T-helper 1 cell (primary cell): ENCODE results near the gene GALK1.

Experiments used
- DNase-seq, 5 donors: peaks; one replicate each; pipeline ENCODE4 v3.0.0-alpha.2; 2012 to 2020

The GALK1 gene

GRCh38 chr17:75749545-75750389 lies 15.2 kb downstream of the GALK1 start:
- peak; percentile 68 to 87 (median 77) for DNase-seq

GRCh38 chr17:75748706-75749105 lies 16.3 kb downstream of the GALK1 start:
- no peak for DNase-seq

- no peak for DNase-seq
Observed at GRCh38 chr17:75743625-75744206, 21.3 kb downstream of the GALK1 start.

- no peak for DNase-seq
Observed at GRCh38 chr17:75742337-75742736, 22.7 kb downstream of the GALK1 start.

DNA sequence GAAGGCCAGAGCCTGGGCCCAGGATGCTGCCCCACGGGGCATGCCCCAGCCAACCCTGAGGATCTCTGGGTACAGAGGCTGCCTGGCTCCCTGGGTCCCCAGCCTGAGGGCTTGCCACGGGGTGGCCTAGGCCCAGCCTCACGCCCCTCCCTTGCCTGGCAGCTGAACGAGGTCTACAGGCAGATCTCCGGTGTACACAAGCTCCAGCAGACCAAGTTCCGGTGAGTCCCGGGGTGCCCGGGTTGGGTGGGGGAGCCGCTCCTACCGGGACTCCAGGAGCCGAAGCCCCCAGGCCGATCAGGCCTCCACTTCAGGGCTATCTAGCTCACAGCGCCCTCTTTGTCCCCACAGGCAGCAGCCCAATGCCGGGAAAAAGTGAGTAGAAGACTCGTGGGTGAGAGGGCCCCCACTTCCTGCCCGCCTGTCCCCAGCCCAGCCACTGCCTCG lies 24.3 kb downstream of the GALK1 start:
- DNase-seq: no peak

DNA sequence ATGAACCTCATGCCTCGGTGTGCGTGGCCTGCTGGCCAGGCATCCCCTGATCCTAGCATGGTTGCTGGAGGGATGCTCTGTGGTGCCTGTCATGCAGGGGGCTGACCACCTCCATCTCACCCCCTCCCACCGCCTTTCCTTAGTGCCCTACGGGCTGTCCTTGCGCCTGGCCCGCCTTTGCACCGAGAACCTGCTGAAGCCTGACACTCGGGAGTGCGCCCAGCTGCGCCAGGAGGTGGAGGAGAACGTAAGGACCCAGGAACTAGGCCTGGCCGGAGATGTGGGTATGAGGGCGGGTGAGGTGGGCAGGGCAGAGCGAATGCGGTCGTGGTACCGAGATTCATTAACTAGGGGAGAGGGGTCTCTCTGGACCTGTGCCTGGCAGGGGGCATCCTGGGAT lies 24.8 kb downstream of the GALK1 start:
- DNase-seq: no peak

- no peak for DNase-seq
Observed at GRCh38 chr17:75739801-75740200, 25.2 kb downstream of the GALK1 start.

DNA sequence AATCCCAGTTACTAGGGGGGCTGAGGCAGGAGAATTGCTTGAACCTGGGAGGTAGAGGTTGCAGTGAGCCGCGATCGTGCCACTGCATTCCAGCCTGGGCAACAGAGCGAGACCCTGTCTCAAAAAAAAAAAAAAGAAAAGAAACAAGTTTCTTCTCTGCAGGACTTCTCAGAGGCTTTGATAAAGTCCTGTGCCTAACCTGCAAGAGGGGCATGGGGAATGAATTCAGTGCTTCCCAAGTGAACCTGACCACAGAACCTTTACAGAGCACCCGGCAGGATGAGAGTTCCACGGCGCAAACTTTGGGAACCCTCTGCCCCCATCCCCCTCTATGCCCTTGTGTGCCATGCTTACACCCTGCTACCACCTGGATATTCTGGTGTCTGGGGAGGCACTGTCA lies 25.8 kb downstream of the GALK1 start:
- DNase-seq: no peak

DNA sequence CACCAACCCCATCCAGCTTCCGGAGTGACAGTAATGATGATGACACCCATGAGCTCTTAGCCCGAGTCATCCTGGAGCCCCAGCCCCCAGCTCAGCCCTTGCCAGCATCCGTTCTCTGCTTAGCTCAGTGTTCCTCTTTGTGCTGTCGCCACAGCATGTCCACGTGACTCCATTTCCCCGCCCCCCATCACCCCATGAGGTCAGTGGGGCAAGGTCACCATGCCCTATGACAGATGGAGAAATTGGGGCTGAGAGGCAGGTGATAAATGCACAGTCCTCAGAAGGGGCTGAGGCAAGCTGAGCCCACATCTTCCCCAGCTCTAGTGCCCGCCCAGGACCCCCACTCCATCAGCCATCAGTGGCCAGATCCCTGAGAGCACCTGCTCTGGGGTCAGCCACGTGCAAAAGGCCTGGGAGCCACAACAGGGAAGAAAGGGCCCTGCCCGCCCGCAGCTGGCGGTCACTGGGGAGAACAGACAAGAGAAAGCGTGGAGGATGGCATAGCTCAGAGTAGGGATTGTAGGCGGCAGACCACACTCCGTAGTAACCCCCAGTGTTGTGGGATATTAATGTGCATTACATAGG lies 26.7 kb downstream of the GALK1 start:
- peak in 1 of 5 donors; percentile 59 for DNase-seq

- no peak for DNase-seq
Observed at GRCh38 chr17:75737133-75737962, 27.6 kb downstream of the GALK1 start.

DNA sequence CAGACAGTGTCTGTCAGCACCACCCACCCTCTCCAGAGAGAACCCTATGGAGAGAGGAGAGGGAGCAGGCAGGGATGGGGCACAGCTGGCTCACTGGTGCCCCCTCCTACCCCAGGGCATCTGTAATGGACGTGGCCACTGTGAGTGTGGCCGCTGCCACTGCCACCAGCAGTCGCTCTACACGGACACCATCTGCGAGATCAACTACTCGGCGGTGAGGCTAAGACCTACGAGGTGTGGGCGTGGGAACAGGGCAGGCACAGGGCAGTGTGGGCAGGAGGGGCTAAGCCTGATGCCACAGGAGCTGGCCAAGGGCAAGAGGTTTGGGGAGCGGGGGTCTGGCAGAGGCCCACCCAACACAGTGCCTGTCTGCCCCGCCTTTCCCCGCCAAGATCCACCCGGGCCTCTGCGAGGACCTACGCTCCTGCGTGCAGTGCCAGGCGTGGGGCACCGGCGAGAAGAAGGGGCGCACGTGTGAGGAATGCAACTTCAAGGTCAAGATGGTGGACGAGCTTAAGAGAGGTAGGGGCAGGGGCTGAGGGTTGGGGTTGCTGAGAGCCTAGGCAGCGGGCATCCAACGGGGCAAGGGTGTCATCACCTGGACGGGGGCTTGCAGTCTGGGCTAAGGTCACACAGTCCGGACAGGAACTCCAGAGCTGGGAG lies 28.7 kb downstream of the GALK1 start:
- no peak for DNase-seq

GRCh38 chr17:75734674-75735294 lies 30.2 kb downstream of the GALK1 start:
- DNase-seq: no peak

- no peak for DNase-seq
Observed at GRCh38 chr17:75733471-75733870, 31.5 kb downstream of the GALK1 start.

GRCh38 chr17:75731716-75732498 lies 33.1 kb downstream of the GALK1 start:
- DNase-seq: no peak

DNA sequence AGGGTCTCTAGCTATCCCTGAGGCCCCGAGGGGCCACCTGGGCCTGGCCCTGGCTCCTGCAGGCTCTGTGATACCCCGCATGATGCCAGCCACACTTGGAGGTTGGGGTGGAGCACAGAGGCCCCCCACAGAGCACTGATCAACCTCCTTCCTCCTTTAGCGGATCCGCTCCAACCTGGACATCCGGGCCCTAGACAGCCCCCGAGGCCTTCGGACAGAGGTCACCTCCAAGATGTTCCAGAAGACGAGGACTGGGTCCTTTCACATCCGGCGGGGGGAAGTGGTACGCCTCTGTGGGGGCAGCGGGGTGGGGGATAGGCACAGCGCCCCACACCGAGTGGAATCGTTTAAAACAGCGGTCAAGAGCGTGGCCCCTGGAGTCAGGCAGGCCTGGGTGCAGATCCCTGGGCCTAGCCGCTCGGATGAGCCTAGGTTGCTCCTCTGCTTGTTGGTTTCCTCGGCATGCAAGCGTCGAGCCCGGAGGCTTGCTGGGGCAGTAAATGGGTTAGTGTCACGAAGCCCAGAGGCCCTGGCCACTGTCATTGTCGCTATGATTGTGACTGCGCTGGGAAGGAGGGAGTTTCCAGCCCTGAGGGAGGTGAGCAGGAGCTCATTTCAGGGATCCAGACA lies 33.8 kb downstream of the GALK1 start:
- no peak for DNase-seq

DNA sequence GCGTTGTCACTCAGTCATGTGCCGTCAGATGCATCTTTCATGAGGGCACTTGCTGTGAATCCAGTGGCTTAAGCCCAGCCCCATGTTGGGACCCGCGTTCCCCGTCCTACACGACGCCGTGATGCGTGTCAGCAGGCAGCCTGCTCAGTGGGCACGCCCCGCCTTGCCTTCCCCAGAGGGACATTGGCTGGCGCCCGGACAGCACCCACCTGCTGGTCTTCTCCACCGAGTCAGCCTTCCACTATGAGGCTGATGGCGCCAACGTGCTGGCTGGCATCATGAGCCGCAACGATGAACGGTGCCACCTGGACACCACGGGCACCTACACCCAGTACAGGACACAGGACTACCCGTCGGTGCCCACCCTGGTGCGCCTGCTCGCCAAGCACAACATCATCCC lies 34.9 kb downstream of the GALK1 start:
- DNase-seq: no peak

DNA sequence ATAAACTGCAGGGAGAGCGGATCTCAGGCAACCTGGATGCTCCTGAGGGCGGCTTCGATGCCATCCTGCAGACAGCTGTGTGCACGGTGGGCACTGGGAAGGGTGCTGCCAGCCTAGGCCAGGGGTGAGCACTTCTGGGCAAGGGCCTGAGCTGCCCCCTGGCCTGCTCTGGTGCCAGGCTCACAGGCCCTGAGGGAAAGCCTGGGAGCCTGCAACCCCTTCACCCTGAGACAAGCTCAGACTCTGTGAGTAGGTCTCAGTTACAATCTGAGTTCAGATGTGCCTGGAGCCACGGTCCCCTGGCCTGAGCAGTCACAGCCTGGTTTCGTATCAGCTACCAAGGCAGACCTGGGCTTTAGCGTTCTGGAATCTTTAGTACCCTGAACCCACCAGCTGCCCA lies 35.6 kb downstream of the GALK1 start:
- no peak for DNase-seq

- no peak for DNase-seq
Observed at GRCh38 chr17:75727391-75727790, 37.6 kb downstream of the GALK1 start.

- DNase-seq: no peak
Observed at GRCh38 chr17:75725504-75725903, 39.5 kb downstream of the GALK1 start.
